ENCODE data around the gene CDYL. TPM values are rescaled to one million over a fixed set of nuclear protein-coding genes. Genes with fewer than 3 reads are reported as not detected.

Gene CDYL
- total and polyA plus RNA-seq, 4 donors = 3.3 to 25.4 (median 11.0) TPM

GRCh38 chr6:4969609-4970285, 193.5 kb downstream of the CDYL start:
- H3K9me3 ChIP-seq (ENCODE audit: control insufficient read depth in 4 of 4, low read length in 3 of 4) = no peaks in the 10 kb centered on the region

More at GRCh38 chr6:4969609-4970285, 193.5 kb downstream of the CDYL start:
- TF ChIP-seq REST (IDR thresholded peaks at IDR 0.05) = no peak
- no peak for TF ChIP-seq YY1 (IDR thresholded peaks at IDR 0.05)
- no peak for TF ChIP-seq HNF4G (IDR thresholded peaks at IDR 0.05)
- TF ChIP-seq ATF3 (IDR thresholded peaks at IDR 0.05) = no peak
- no peak for TF ChIP-seq EGR1 (IDR thresholded peaks at IDR 0.05; ENCODE audit: low read depth in 2 of 2)
- TF ChIP-seq RAD21 (IDR thresholded peaks at IDR 0.05) = no peak
- TF ChIP-seq RXRA (IDR thresholded peaks at IDR 0.05) = no peak
- TF ChIP-seq GABPA (IDR thresholded peaks at IDR 0.05 in 1 of 2, conservative IDR thresholded peaks at IDR 0.05 in 1 of 2) = no peak
- TF ChIP-seq JUND (IDR thresholded peaks at IDR 0.05) = no peak
- TF ChIP-seq CTCF (IDR thresholded peaks at IDR 0.05; ENCODE audit: low read depth, low read length, missing input control) = no peak
- TF ChIP-seq FOXA1 (IDR thresholded peaks at IDR 0.05) = no peak
- TF ChIP-seq FOXA2 (IDR thresholded peaks at IDR 0.05) = no peak
- no peak for TF ChIP-seq ZBTB33 (IDR thresholded peaks at IDR 0.05)
- TF ChIP-seq SP1 (IDR thresholded peaks at IDR 0.05) = no peak
- no peak for TF ChIP-seq NR2F2 (IDR thresholded peaks at IDR 0.05)
- no peak for TF ChIP-seq MAX (IDR thresholded peaks at IDR 0.05)
- TF ChIP-seq TAF1 (conservative IDR thresholded peaks at IDR 0.05) = no peak
- TF ChIP-seq HNF4A (conservative IDR thresholded peaks at IDR 0.05) = no peak
- H3K36me3 ChIP-seq (ENCODE audit: control insufficient read depth in 4 of 4, insufficient read depth in 3 of 4, low read depth in 1 of 4, low read length in 3 of 4) = no peaks in the 10 kb centered on the region
- no peak for DNase-seq (ENCODE audit: low spot score)
- no peak overlapping the region for H3K9ac ChIP-seq (ENCODE audit: low read depth in 1 of 2, low read length in 2 of 2)
- H3K27me3 ChIP-seq (ENCODE audit: control insufficient read depth in 4 of 4, insufficient read depth in 4 of 4, low read length in 3 of 4) = no peaks in the 10 kb centered on the region
- WGBS = 86% methylated on average over 8 of the region's 8 CpGs
- H3K27ac ChIP-seq (ENCODE audit: low read depth in 1 of 2, low read length in 2 of 2) = no peak overlapping the region
- no peak overlapping the region for H3K4me3 ChIP-seq (ENCODE audit: low read depth in 1 of 3, low read length in 3 of 3)
- no peaks in the 10 kb centered on the region for H3K4me1 ChIP-seq (ENCODE audit: control insufficient read depth in 4 of 4, insufficient read depth in 4 of 4, low read length in 3 of 4)

All from liver (tissue), 9 donors.